Measurements from ENCODE around the gene MIAT.

The MIAT gene

GRCh38 chr22:26646158-26646557 lies 11.2 kb upstream of the MIAT start:
- no peak for DNase-seq
- intact Hi-C loops (cut with DNase I; ENCODE audit: low total_unique reads) = no loop called here
- Histone ChIP-seq H3K4me3 (no peak overlapping the region), H3K9me3 (no peaks in the 10 kb centered on the region), H3K4me1 (peaks cover 0 to 8% (median 3%) of the 10 kb centered on the region in 4 donors), H3K27me3 (peaks cover 0 to 52% of the 10 kb centered on the region in 2 donors), H3K36me3 (no peaks in the 10 kb centered on the region), H3K27ac (no peak overlapping the region)
- TF ChIP-seq CTCF (IDR thresholded peaks at IDR 0.05) = no peak

GRCh38 chr22:26648011-26648497 lies 9.3 kb upstream of the MIAT start:
- Histone ChIP-seq H3K4me3 (no peak overlapping the region), H3K4me1 (peaks cover 0 to 8% (median 3%) of the 10 kb centered on the region in 4 donors), H3K27me3 (peaks cover 0 to 58% of the 10 kb centered on the region in 2 donors), H3K27ac (no peak overlapping the region), H3K36me3 (no peaks in the 10 kb centered on the region), H3K9me3 (no peaks in the 10 kb centered on the region)
- no peak for TF ChIP-seq CTCF (IDR thresholded peaks at IDR 0.05)
- intact Hi-C loops (cut with DNase I; ENCODE audit: low total_unique reads) = no loop called here
- DNase-seq = no peak

GRCh38 chr22:26648528-26649388 lies 8.6 kb upstream of the MIAT start:
- Histone ChIP-seq H3K36me3 (no peaks in the 10 kb centered on the region), H3K4me3 (no peak overlapping the region), H3K9me3 (no peaks in the 10 kb centered on the region), H3K27me3 (peaks cover 0 to 57% of the 10 kb centered on the region in 2 donors), H3K4me1 (peaks cover 0 to 8% (median 3%) of the 10 kb centered on the region in 4 donors), H3K27ac (no peak overlapping the region)
- intact Hi-C loops (cut with DNase I; ENCODE audit: low total_unique reads) = no loop called here
- no peak for TF ChIP-seq CTCF (IDR thresholded peaks at IDR 0.05)
- DNase-seq = no peak

GRCh38 chr22:26650722-26651421 lies 6.5 kb upstream of the MIAT start:
- no peak overlapping the region for H3K4me3 ChIP-seq
- no peak for TF ChIP-seq CTCF (IDR thresholded peaks at IDR 0.05)
- peaks cover 0 to 63% of the 10 kb centered on the region in 2 donors for H3K27me3 ChIP-seq
- no peak overlapping the region for H3K27ac ChIP-seq
- DNase-seq = no peak
- no peaks in the 10 kb centered on the region for H3K9me3 ChIP-seq
- intact Hi-C loops (cut with DNase I; ENCODE audit: low total_unique reads) = no loop called here
- H3K4me1 ChIP-seq = no peaks in the 10 kb centered on the region
- no peaks in the 10 kb centered on the region for H3K36me3 ChIP-seq

GRCh38 chr22:26651815-26652214 lies 5.6 kb upstream of the MIAT start:
- no peak for DNase-seq
- TF ChIP-seq CTCF (IDR thresholded peaks at IDR 0.05) = no peak
- Histone ChIP-seq H3K27ac (no peak overlapping the region), H3K9me3 (no peaks in the 10 kb centered on the region), H3K4me3 (no peak overlapping the region), H3K27me3 (peaks cover 0 to 65% of the 10 kb centered on the region in 2 donors), H3K4me1 (peaks cover 0 to under 1% (median 0%) of the 10 kb centered on the region in 4 donors), H3K36me3 (no peaks in the 10 kb centered on the region)
- intact Hi-C loops (cut with DNase I; ENCODE audit: low total_unique reads) = no loop called here

Measured in tibial artery (tissue), 4 donors.